Skin of body (tissue), 2 donors: Measurements from ENCODE around the gene SAMHD1. TPM values are rescaled to one million over a fixed set of nuclear protein-coding genes. Genes with fewer than 3 reads are reported as not detected.
A peak's percentile ranks its signal among the peaks of the same experiment; 100 is the strongest.
"Not testable (repeated sequence)": the region's sequence is repeated elsewhere in the genome, so short reads cannot be mapped to it uniquely, and the experiment has no call there.

Experiments
- DNase-seq: peaks from one replicate; lab custom pipeline; 2025; lab: John Stamatoyannopoulos, UW
- total RNA-seq: library from RNA; depleted of rRNA; stranded (reverse); fragments of >200 nt; gene quantifications from one replicate; pipeline ENCODE4 v1.2.3, GENCODE V29; 2014

SAMHD1 gene
- total RNA-seq, 1 donor from 2014 or later: 48.8 TPM

DNA sequence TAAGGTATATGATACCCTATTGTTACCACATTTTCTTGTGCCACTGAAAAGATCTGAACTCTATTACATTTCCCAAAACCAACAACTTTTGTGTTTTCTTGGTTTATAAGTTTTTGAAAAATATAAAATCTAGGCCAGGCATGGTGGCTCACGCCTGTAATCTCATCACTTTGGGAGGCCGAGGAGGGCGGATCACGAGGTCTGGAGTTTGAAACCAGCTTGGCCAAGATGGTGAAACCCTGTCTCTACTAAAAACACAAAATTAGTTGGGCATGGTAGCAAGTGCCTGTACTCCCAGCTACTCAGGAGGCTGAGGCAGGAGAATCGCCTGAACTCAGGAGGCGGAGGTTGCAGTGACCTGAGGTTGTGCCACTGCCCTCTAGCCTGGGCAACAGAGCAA, 34.3 kb downstream of the SAMHD1 start:
- DNase-seq: no peak

DNA sequence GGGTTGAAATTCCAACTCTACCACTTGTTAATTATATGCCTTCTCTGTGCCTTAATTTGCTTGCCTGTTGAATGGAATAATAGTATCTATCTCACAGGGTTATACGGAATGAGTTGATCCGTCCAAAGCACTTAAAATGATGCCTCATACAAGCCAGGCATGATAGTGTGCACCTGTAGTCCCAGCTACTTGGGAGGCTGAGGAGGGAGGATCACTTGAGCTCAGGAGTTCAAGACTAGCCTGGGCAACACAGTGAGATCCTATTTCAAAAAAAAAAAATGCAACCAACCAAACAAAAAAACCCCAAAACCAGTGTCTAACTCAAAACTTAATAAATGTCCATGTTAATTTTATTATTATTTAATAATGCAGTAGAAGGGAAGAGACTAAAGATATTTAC, 35.3 kb downstream of the SAMHD1 start:
- no peak for DNase-seq

DNA sequence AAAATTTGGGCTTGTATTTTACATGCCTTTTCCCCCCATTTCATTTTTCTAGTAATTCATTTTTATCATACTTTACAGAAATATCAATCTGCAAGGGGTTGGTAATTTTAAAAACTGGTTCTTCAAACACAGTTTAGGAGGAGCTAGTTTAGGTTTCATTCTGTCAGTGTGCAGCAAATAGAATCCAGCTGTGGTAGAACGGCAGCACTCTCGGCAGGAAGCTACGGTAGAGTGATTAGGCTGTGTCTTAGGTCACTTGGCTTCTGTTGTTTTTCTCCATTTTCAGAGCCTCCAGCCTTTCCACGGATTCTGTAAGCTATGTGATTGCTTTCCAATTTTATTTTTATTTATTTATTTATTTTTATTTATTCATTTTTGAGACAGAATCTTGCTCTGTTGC, 42.9 kb downstream of the SAMHD1 start:
- DNase-seq: no peak

DNA sequence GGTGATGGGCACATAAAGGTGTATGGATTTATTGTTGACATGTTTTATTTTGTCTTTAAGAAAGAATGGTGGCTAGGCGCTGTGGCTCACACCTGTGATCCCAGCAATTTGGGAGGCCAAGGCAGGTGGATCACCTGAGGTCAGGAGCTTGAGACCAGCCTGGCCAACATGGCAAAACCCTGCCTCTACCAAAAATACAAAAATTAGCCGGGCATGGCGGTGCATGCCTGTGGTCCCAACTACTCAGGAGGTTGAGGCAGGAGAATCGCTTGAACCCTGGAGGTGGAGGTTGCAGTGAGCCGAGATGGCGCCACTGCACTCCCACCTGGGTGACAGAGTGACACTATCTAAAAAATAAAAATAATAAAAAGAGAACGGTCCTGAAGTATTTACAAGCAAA, 45.4 kb downstream of the SAMHD1 start:
- not testable (repeated sequence) for DNase-seq

DNA sequence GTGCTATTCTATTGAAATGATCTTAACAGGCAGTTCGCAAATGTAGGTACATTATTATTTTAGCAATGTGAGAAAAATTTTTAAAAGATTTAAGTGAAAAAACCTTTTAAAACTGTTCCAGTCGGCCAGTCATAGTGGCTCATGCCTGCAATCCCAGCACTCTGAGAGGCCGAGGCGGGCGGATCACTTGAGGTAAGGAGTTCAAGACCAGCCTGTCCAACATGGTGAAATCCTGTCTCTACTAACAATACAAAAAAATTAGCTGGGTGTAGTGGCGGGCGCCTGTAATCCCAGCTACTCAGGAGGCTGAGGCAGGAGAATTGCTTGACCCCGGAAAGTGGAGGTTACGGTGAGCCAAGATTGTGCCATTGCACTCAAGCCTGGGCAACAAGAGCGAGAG, 45.9 kb downstream of the SAMHD1 start:
- not testable (repeated sequence) for DNase-seq

DNA sequence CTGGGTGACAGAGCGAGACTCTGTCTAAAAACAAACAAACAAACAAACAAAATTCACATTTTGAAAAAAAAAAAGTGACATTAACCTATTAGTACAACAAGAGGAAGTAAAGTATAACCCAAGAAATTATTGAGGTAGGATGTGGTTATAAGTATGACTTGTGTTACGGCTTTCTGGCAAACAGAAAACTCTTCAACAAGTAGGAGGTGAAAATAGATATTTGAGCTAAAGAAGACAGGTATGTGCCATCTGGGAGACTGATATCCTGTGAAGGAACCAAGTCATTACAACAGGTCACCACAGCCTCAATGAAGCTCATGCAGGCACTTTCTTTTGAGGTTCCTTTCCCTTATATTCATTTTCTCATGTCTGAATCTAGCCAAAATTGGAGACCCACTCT, 46.8 kb downstream of the SAMHD1 start:
- DNase-seq: no peak

DNA sequence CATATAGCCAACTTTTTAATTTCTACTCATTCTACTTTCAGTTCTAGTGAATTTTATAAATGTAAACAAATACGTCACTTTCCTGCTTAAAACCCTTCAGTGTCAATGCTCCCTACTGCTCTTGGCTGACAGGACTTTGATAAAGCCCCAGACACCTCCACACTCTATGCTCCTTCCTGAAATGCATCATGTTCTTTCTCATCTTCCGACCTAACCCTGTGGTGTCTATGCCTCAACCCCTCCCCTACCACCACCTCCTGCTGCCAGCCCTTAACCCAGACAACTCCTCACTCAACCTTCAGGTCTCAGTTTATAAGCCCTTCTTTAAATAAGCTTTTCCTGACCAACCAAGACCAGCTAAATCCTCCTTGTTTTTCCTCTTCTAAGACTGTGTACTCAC, 56.5 kb downstream of the SAMHD1 start:
- DNase-seq: no peak

DNA sequence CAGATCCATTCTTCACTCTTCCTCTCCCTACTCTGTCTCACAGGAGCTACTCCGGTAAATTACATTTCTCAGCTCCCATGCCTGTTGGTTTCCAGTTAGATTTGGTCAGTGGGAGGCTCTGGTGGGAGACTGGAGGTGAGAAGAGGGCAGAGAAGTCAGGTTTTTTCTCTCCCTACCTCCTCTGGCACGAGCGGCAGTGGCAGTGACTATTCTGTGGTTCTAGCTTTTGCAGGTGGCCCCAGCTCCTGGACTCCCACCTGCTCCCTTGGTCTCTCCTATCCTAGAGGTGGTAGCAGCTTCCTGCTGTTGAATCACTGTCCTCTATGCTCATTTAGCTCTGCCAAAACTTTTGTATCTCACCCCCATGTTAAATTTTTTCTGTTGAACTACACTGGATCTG, 57.7 kb downstream of the SAMHD1 start:
- DNase-seq: no peak

DNA sequence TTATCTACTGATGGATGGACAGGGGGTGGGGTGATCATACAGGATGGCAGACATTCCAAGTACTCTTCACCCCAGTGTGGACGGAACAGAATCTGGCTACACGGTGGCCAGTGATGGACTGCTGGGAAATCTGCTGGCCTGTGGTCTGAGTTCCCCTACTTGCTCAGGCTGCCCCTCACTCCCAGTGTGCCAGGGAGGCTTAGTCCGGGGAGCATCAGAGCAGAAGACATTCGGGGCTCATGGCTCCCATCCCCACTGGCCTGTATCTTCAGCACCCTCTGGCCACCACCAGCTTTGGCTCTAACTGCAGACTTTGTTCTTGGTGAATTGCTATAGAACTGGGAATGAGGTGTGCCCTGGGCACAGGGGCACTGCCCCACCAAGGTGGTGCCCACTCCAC, 60.3 kb downstream of the SAMHD1 start:
- DNase-seq: no peak

DNA sequence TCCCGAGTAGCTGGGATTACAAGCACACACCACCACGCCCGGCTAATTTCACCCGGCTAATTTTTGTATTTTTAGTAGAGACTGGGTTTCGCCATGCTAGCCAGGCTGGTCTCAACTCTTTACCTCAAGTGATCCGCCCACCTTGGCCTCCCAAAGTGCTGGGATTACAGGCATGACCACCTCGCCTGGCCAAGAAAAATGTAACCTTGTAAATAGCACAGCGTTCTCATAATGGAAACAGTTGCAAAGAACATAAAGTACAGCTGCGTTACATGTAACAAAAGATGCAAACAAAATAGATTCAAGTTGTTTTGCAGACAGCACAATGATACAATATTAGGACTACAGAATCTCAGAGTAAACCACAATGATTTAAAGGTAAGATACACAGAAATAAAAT, 60.9 kb downstream of the SAMHD1 start:
- DNase-seq: no peak

DNA sequence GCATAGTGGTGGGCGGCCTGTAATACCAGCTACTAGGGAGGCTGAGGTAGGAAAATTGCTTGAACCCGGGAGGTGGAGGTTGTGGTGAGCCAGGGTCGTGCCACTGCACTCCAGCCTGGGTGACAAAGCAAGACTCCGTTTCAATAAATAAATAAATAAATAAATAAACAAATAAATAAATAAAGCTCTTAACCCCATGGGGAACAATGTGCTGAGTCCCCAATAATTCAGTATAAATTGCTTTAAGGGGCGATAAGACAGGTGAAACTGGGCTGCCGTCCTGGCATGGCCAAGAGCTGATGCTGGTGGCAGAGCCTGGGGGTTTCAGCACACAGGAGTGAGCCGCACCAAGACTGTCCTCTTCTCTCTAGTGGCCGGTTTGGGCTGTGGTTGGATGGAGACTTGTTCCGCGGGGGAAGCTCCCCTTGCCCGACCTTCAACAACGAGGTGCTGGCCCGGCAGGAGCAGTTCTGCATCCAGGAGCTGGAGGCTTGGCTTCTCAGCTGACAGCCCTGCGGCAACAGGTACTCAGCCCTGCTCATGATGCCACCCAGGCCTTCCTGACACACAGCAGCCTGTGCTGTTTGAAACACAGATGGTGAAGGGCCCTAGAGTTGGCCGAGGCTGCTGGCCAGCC, 62.5 kb downstream of the SAMHD1 start:
- DNase-seq: no peak

DNA sequence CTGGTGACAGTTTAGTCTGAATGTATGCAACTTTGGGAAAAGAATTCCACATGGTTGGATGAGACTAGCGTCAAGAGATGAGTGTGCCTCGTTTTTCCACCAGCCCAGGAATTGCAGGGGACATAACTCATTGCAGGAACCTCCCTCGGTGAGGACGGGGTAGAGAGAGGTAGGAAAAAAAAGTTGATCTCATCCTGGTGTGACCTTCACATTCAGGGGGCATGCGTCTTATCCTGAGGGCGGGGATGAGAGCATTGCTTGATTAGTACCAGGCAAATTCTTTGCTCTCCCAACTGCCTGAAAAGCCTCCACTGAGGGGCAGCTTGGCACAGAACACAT, 63.8 kb downstream of the SAMHD1 start:
- no peak for DNase-seq

DNA sequence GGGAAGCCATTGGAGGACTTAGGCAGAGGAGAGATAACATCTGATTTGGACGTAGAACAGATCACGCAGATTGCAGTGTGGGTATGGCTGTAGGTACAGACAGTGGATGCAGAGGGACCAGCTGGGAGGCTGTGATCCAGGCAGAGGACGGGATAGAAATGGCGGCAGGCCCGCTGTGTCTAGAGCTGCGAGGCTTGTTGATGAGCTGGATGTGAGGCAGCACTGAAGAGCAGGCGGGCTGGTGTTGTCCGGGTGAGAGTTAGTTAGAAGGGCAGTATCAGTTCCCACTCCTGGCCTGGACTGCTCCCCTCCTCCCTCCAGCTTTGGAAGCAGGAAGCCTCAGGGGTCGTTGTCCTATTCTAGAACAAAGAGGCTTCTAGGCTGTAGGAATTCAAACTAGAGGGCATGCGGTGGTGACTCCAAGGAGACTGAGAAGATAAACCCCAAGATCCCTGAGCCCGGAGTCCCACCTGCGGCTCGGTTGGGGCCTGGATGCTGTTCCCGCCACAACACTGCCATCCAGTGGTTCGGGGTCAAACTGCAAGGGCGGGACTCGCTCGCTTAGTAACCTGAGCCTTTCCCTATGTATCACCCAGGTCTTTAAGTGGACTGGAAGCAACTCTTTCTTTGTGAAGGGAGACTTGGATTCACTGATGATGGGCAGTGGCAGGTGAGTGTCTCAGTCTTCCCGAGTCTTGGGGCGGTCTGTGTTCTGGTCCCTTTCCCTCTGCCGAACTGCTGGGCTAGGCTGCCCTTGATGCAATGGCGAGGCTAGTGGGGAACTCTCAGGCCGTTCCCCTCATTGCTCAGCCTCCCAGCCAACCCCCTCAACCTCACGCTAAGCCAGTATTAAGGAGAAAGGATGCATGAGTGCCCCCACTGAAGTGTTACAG, 64.4 kb downstream of the SAMHD1 start:
- DNase-seq: peak; percentile 52

DNA sequence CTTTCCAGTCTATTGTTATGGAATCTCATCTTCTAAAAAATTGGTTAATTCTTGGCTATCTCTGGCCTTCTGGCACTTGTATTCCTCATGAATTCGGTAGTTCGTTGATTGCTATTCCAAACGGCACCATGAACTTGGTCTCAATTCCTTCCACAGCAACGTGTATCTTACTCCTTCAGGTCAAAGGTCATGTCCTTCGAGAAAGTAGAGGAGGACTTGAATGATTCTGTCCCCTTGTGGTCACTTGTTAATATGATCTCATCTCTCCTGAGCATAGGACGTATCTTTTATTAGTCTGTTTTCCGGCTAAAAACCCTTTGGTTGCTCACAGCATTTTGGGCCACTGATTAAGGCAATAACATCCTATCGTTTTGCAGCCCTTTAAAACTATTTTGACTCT, 66.2 kb downstream of the SAMHD1 start:
- no peak for DNase-seq

DNA sequence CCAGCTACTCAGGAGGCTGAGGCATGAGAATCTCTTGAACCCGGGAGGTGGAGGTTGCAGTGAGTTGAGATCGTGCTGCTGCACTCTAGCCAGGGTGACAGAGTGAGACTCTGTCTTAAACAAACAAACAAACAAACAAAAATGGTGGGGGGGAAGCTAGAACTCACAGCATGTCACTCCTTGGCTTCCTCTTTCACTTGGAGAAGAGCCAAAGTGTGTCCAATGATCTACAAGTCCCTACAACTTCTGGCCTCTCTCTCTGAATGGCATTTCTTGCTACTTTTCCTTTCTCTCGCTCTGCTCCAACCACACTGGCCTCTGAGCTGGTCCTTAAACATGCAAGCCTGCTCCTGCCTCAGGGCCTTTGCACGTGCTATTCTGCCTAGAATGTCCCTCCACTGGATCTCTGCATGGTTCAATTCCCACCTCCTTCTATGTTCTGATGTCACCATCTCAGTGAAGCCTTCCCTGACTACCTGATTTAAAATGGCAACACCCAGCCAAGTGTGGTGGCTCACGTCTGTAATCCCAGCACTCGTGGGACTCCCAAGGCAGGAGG, 67.5 kb downstream of the SAMHD1 start:
- no peak for DNase-seq

DNA sequence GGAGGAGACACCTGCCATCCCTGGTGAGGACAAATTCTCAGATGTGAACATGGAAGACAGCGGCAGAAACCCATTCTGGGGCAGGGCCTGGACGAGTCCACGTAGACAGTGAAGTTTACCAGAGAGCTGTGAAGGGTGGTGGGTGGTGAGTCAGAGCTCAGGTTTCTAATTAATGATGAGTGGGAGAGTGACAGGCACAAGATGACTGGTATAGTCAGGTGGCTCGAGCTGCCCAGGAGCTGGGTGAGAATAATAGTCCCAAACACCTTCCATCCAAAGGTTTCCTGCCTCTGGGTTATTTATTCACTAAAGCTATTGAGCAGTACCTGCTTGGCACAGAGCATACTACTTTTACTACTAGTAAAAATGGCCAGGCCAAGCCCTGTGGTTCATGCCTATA, 69.6 kb downstream of the SAMHD1 start:
- DNase-seq: no peak

DNA sequence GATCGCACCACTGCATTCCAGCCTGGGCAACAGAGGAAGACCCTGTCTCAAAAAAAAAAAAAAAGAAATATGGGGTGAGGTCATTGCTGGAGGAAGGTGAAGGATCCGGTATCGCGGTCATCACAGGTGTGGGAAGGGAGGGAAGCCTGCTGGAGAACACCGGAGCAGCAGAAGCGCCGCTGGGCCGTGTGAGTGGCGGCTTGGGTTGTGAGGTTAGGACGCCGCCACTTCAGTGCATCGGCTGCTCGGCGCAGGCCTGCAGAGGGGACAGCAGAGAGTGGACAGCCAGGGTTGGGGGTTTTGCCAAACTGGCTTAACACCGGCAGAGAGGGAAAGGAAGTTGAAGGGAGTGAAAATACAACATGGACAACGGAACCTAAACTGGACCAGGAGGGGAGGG, 70.2 kb downstream of the SAMHD1 start:
- DNase-seq: no peak

DNA sequence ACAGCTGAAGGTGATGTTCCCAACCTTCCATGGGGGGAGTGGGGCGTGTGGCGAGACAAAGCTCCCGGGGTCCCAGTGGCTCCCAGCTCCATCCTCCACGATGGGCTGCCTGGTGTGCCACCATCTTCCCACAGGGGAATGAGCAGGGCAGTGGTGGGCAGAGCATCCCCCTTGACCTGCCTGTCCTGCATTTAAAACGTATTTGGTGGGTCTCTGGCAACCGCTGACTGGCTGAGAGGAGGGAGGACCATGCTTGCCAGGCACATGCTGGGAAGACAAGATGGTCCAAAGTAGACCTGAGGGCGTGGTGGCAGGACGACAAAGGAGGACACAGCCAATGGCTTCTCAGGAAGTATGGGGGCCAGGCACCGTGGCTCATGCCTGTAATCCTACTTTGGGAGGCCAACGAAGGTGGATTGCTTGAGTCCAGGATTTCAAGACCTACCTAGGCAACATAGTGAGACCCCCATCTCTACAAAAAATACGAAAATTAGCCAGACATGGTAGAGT, 70.7 kb downstream of the SAMHD1 start:
- DNase-seq: no peak

DNA sequence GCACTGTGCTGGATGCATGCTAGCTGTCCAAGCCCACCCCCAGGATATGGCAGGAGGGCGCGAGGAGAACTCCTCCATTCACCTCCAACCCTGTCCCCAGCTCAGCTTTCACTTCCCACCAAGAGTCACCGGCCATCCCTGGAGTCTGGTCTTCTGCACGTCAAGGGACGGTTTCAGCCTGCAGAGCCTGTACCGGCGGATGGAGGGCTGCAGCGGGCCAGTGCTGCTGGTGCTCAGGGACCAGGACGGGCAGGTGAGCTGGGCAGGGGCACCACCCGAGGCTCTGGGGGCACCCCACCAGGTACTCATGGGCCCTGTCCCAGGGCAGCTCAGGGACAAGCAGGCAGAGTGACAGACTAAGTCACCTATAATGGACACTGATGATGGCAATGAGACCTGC, 72.6 kb downstream of the SAMHD1 start:
- DNase-seq: no peak

DNA sequence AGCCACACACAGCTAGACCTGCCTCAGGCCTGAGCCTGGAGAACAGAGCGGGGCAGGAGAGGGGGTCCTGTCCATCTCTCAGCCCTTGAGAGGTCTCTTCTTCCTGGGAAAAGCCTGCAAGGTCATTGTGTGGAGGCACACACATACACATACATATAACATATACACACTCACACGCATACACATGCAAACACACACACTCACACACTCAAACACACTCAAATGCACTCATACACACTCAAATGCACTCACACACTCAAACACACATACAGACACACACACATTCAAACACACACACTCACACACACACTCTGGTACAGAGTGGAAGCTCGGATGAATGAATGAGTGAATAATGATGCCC, 75.1 kb downstream of the SAMHD1 start:
- DNase-seq: no peak

DNA sequence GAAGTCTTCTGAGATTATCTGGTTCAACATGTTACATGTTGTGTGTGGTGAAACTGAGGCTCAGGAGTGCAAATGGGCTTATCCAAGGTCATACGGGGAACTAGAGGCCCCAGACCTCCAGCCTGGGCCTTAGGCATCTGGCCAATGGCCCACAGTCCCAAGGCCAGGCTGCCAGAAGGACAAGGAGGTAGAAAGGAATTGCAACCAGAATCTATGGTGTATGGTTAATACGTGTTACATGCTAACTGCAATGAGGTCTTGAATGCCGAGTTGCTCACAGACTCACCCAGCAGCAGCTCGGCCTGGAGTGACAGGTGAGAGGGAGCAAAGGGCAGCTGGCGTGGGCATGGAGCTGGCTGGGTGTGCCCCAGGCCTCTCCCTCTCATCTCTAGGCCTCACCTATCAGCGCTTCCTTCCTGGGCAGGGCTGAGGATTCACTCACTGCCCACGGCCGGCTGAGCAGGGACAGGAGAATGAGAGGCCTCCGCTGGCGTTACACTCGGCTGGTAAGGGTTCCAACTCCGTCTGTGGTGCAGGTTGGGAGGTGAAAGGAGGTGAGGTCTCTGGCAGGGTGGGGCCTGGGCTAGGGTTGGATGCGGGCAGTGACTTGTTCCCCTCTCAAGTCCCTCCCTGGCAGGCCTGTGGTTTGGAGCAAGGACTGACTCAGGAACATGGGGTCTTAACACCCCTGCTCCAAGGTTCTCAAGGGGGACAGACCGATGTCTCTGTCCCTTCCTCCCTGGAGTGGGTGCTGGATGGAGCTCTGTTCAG, 75.6 kb downstream of the SAMHD1 start, which contains the start of gene TLDC2:
Gene TLDC2 (plus strand): TSS at position 437 of the 771 bp plus-strand sequence. CDS start 37 bp downstream, at position 474.
- no peak for DNase-seq

DNA sequence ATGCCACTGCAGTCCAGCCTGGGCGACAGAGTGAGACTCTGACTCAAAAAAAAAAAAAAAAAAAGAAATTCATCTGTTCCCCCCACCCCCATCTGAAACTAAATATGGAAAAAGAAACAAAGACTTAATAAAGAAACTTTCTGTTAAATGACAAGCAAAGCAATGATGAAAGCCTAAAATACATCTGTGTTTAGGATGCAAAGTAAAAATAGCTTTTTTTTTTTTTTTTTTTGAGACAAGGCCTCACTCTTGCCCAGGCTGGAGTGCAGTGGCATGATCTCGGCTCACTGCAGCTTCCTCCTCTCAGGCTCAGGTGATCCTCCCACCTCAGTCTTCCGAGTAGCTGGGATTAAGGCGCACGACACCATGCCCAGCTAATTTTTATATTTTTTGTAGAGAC, 76.4 kb downstream of the SAMHD1 start:
- DNase-seq: not testable (repeated sequence)
